DOHH2 (cell line): ENCODE results near the gene CCDC24.

Experiments used
- H3F3A ChIP-seq: fragments of 200-600 bp; sonication (generic), shearing (Covaris generic); 2 replicates; pipeline ENCODE4 v1.6.0; 2016; ENCODE audit warnings: antibody characterized with exemption, mild to moderate bottlenecking; ENCODE audit not compliant: control insufficient read depth, insufficient read depth
- H3K27ac ChIP-seq: fragments of 200-600 bp; sonication (generic); 2 replicates; pipeline ENCODE4 v1.5.1; 2014; ENCODE audit warnings: low read depth, mild to moderate bottlenecking, low read length, moderate library complexity
- H3K27me3 ChIP-seq: fragments of 200-600 bp; sonication (generic); 2 replicates; pipeline ENCODE4 v1.6.1; 2014; ENCODE audit warnings: mild to moderate bottlenecking, low read length, mixed read lengths; ENCODE audit not compliant: control insufficient read depth
- H3K36me3 ChIP-seq: fragments of 200-600 bp; sonication (generic); 2 replicates; pipeline ENCODE4 v1.6.1; 2014; ENCODE audit warnings: mild to moderate bottlenecking, low read length, moderate library complexity, mixed read lengths; ENCODE audit not compliant: control insufficient read depth
- H3K4me1 ChIP-seq: fragments of 200-600 bp; sonication (generic); 2 replicates; pipeline ENCODE4 v1.6.1; 2014; ENCODE audit warnings: mild to moderate bottlenecking, low read length, mixed read lengths; ENCODE audit not compliant: control insufficient read depth
- H3K4me2 ChIP-seq: fragments of 200-600 bp; sonication (generic); 2 replicates; pipeline ENCODE4 v1.6.0; 2014; ENCODE audit warnings: mild to moderate bottlenecking, low read length, moderate library complexity
- H3K4me3 ChIP-seq: fragments of 200-600 bp; sonication (generic); 2 replicates; pipeline ENCODE4 v1.5.1; 2014; ENCODE audit warnings: mild to moderate bottlenecking, low read length, mixed read lengths
- H3K79me2 ChIP-seq: fragments of 200-600 bp; sonication (generic); 2 replicates; pipeline ENCODE4 v1.6.1; 2014; ENCODE audit warnings: mild to moderate bottlenecking, low read length, mixed read lengths; ENCODE audit not compliant: control insufficient read depth
- H3K9me2 ChIP-seq: fragments of 200-600 bp; sonication (generic); replicated peaks from 2 replicates; pipeline ENCODE4 v1.6.1; 2014; ENCODE audit warnings: mild to moderate bottlenecking, low read length, mixed read lengths; ENCODE audit not compliant: control insufficient read depth
- H3K9me3 ChIP-seq: fragments of 200-600 bp; sonication (generic); 2 replicates; pipeline ENCODE4 v1.6.1; 2014; ENCODE audit warnings: antibody characterized with exemption, low read length, mixed read lengths; ENCODE audit not compliant: control insufficient read depth, insufficient read depth
- H4K20me1 ChIP-seq: fragments of 200-600 bp; sonication (generic); 2 replicates; pipeline ENCODE4 v1.6.0; 2014; ENCODE audit warnings: low read depth, mild to moderate bottlenecking, antibody characterized with exemption, low read length, moderate library complexity; ENCODE audit not compliant: control insufficient read depth, insufficient read depth
- EZH2phosphoT487 ChIP-seq: fragments of 200-600 bp; sonication (generic); IDR thresholded peaks from 2 replicates; pipeline ENCODE4 v1.6.1; 2017; ENCODE audit warnings: borderline replicate concordance, mild to moderate bottlenecking, antibody characterized with exemption, low read length, moderate library complexity, mixed read lengths
- TF ChIP-seq, protein P1 (sequence below): fragments of 200-600 bp; sonication (generic); IDR thresholded peaks from one replicate; pipeline ENCODE4 v1.5.1; 2014; ENCODE audit warnings: antibody characterized with exemption, mild to moderate bottlenecking, low read depth, low read length; ENCODE audit not compliant: poor library complexity, severe bottlenecking

The CCDC24 gene

DNA sequence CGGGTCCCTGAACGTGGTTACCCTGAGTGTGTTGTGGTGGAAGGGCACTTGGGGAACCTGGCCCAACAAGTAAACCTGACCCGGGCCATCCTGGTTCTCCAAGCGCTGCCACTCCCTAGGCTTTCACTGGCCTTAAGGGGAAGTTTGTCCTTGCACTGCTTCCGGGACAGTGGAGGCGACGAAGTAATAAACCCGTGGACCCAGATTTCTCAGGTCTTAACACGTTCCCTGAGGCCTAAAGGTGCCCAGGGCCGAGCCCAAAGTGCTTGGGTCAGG lies 261 bp upstream of the CCDC24 start:
- Histone ChIP-seq H3F3A (peaks cover 15% of the 10 kb centered on the region), H3K9me3 (no peaks in the 10 kb centered on the region), H3K27ac (no peak overlapping the region), H4K20me1 (no peaks in the 10 kb centered on the region), H3K4me2 (peak overlapping the region; percentile 96), H3K79me2 (no peaks in the 10 kb centered on the region), H3K4me1 (peaks cover 47% of the 10 kb centered on the region), H3K27me3 (no peaks in the 10 kb centered on the region), H3K4me3 (peak overlapping the region; percentile 73), H3K36me3 (peaks cover 7% of the 10 kb centered on the region), H3K9me2 (no peaks in the 10 kb centered on the region)
- TF ChIP-seq, protein P1, sequence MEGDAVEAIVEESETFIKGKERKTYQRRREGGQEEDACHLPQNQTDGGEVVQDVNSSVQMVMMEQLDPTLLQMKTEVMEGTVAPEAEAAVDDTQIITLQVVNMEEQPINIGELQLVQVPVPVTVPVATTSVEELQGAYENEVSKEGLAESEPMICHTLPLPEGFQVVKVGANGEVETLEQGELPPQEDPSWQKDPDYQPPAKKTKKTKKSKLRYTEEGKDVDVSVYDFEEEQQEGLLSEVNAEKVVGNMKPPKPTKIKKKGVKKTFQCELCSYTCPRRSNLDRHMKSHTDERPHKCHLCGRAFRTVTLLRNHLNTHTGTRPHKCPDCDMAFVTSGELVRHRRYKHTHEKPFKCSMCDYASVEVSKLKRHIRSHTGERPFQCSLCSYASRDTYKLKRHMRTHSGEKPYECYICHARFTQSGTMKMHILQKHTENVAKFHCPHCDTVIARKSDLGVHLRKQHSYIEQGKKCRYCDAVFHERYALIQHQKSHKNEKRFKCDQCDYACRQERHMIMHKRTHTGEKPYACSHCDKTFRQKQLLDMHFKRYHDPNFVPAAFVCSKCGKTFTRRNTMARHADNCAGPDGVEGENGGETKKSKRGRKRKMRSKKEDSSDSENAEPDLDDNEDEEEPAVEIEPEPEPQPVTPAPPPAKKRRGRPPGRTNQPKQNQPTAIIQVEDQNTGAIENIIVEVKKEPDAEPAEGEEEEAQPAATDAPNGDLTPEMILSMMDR, result no peak
- TF ChIP-seq EZH2phosphoT487, result no peak

DNA sequence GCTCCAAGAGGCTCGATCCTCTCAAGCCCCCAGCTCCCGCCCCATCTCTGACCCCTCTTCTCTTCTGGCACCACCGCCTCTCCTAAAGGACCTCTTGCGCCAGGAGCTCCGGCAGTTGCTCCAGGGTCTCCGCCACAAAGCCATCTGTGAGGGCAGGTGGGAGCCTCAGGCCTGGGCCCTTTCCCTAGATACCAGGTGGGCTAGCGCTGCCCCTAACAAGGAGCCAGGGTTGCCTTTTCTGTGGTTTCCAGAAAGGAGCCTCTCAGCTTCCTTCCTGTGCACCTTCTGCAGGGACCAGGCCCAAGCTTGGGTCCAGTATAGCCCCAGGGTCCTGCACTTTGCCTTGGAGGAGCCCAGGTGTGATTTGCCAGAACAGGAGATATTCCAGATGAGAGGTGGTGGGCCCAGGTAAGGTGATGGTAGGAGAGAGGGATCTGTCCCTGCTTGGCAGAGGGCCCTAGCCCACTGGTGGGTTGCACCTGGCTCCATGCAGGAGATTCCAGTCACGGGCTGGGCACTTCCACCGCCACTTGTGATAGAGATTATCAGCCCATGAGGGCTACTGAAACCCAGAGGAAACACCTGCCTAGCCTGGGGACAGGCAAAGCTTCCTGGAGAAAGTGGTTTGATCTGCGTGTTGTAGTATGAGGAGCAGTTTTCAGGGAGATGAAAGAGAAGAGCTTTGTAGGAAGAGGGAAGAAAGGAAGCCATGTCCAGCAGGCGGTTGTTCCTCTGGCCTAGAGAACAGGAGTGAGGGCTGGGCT lies 1.0 kb downstream of the CCDC24 start:
- H4K20me1 ChIP-seq, result no peaks in the 10 kb centered on the region
- TF ChIP-seq EZH2phosphoT487, result no peak
- TF ChIP-seq, protein P1, result no peak
- no peak overlapping the region for H3K27ac ChIP-seq
- H3K27me3 ChIP-seq, result no peaks in the 10 kb centered on the region
- no peaks in the 10 kb centered on the region for H3K79me2 ChIP-seq
- H3F3A ChIP-seq, result peaks cover 15% of the 10 kb centered on the region
- H3K4me1 ChIP-seq, result peaks cover 47% of the 10 kb centered on the region
- peak overlapping the region; percentile 96 for H3K4me2 ChIP-seq
- no peaks in the 10 kb centered on the region for H3K9me2 ChIP-seq
- no peaks in the 10 kb centered on the region for H3K36me3 ChIP-seq
- peak overlapping the region; percentile 73 for H3K4me3 ChIP-seq
- no peaks in the 10 kb centered on the region for H3K9me3 ChIP-seq

GRCh38 chr1:43993206-43993914 lies 2.0 kb downstream of the CCDC24 start:
- Histone ChIP-seq H3K4me2 (peak overlapping the region; percentile 56), H3K36me3 (no peaks in the 10 kb centered on the region), H3K9me2 (no peaks in the 10 kb centered on the region), H3K27ac (peak overlapping the region; percentile 19; the same call in 1 of the 2 replicates), H3K4me3 (no peak overlapping the region; the same call in 1 of the 2 replicates), H3F3A (peaks cover 15% of the 10 kb centered on the region), H4K20me1 (no peaks in the 10 kb centered on the region), H3K4me1 (peaks cover 47% of the 10 kb centered on the region), H3K79me2 (no peaks in the 10 kb centered on the region), H3K27me3 (no peaks in the 10 kb centered on the region), H3K9me3 (no peaks in the 10 kb centered on the region)
- TF ChIP-seq, protein P1, result no peak
- no peak for TF ChIP-seq EZH2phosphoT487
